ENCODE data around the gene TRDMT1. TPM values are rescaled to one million over a fixed set of nuclear protein-coding genes. Genes with fewer than 3 reads are reported as not detected.

The TRDMT1 gene
- total RNA-seq, 1 donor from 2014 or later: 5.9 TPM

DNA sequence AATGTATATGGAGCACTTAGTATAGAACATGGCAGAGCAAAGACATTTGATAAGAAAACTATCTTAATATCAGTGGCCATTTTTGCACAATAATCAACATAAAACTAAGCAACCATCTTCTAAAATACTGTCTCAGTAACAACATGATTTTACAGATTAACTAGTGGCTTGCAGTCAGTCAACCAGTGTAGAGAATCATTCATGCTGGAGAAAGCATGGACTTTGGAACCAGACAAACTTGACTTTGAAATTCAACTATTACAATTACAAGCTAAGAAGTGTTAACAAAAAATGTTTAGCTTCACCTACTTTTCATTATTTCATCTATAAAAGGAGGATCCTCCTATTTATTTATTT is 99.6 kb downstream of the TRDMT1 start:
- peak; percentile 26 for FAIRE-seq
- no peak overlapping the region for H3K27ac ChIP-seq (ENCODE audit: low read depth, low read length)
- H3K27ac Mint-ChIP-seq (ENCODE audit: unreplicated experiment): no peak overlapping the region

DNA sequence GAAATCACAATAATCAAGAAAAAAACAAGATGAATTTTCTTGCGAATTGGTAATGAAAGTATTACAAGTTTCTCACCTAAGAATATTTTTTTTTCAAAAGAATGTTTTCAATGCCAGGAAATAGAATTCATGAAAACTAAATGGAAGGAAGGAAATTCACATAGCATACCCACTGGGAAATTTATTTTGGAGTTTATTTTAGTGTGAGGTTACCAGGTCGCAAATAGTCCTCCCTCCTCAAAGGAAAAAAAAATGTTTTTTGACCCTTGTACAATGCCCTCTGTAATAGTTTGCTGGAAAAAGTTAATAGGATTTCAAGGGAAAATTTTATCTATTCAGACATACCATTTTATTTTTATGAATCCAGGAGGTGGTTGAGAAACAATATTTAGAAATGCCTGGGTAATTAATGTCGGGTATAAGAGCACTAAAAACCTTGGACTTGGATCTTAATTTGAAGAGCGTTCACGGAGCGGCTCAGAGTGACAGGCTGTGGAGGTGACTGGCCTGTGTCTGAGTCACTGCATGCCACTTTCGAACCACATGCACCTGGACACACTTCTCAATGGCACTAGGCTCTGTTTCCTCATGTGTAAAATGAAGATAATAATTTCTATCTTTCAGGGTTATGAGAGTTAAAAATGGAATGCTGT is 100.1 kb downstream of the TRDMT1 start:
- H4K20me1 ChIP-seq (ENCODE audit: insufficient read depth, low read length): no peaks in the 10 kb centered on the region
- H3K27ac Mint-ChIP-seq (ENCODE audit: unreplicated experiment): peak overlapping the region; percentile 41
- H3K9ac ChIP-seq (ENCODE audit: low read length): no peak overlapping the region
- H2AFZ ChIP-seq (ENCODE audit: low read depth, low read length): no peak overlapping the region
- no peak overlapping the region for H3K27ac ChIP-seq (ENCODE audit: low read depth, low read length)
- no peaks in the 10 kb centered on the region for H3K27me3 Mint-ChIP-seq (ENCODE audit: low read depth, unreplicated experiment)
- H3K79me2 ChIP-seq (ENCODE audit: insufficient read depth, low read length): no peaks in the 10 kb centered on the region
- H3K9me3 ChIP-seq (ENCODE audit: insufficient read depth, low read depth, low read length): no peaks in the 10 kb centered on the region
- H3K27me3 ChIP-seq (ENCODE audit: insufficient read depth, low read length): no peaks in the 10 kb centered on the region
- TF ChIP-seq, protein P1, sequence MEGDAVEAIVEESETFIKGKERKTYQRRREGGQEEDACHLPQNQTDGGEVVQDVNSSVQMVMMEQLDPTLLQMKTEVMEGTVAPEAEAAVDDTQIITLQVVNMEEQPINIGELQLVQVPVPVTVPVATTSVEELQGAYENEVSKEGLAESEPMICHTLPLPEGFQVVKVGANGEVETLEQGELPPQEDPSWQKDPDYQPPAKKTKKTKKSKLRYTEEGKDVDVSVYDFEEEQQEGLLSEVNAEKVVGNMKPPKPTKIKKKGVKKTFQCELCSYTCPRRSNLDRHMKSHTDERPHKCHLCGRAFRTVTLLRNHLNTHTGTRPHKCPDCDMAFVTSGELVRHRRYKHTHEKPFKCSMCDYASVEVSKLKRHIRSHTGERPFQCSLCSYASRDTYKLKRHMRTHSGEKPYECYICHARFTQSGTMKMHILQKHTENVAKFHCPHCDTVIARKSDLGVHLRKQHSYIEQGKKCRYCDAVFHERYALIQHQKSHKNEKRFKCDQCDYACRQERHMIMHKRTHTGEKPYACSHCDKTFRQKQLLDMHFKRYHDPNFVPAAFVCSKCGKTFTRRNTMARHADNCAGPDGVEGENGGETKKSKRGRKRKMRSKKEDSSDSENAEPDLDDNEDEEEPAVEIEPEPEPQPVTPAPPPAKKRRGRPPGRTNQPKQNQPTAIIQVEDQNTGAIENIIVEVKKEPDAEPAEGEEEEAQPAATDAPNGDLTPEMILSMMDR (IDR thresholded peaks at IDR 0.05; ENCODE audit: insufficient read depth, low read depth, low read length): no peak
- TF ChIP-seq EZH2 (IDR thresholded peaks at IDR 0.05; ENCODE audit: insufficient read depth, low read length): no peak
- H3K36me3 Mint-ChIP-seq (ENCODE audit: low read depth, unreplicated experiment): no peaks in the 10 kb centered on the region
- DNase-seq (ENCODE audit: low read depth): no peak
- no peak overlapping the region for H3K4me2 ChIP-seq (ENCODE audit: low read length)
- H3K36me3 ChIP-seq (ENCODE audit: insufficient read depth, low read length): no peaks in the 10 kb centered on the region
- H3K4me1 Mint-ChIP-seq (ENCODE audit: low read depth, unreplicated experiment): peaks cover 14% of the 10 kb centered on the region
- H3K4me3 ChIP-seq (ENCODE audit: insufficient read depth, low read depth, low read length): no peak overlapping the region
- no peak for FAIRE-seq
- H3K4me3 Mint-ChIP-seq (ENCODE audit: unreplicated experiment): no peak overlapping the region
- H3K4me1 ChIP-seq (ENCODE audit: insufficient read depth, low read length): no peaks in the 10 kb centered on the region
- H3K9me3 Mint-ChIP-seq (ENCODE audit: unreplicated experiment): no peaks in the 10 kb centered on the region

More for the DNA sequence above, 99.6 kb downstream of the TRDMT1 start:
- H3K36me3 ChIP-seq (ENCODE audit: insufficient read depth, low read length): no peaks in the 10 kb centered on the region
- H2AFZ ChIP-seq (ENCODE audit: low read depth, low read length): no peak overlapping the region
- H4K20me1 ChIP-seq (ENCODE audit: insufficient read depth, low read length): no peaks in the 10 kb centered on the region
- no peak overlapping the region for H3K4me3 ChIP-seq (ENCODE audit: insufficient read depth, low read depth, low read length)
- H3K4me1 Mint-ChIP-seq (ENCODE audit: low read depth, unreplicated experiment): peaks cover 14% of the 10 kb centered on the region
- H3K27me3 Mint-ChIP-seq (ENCODE audit: low read depth, unreplicated experiment): no peaks in the 10 kb centered on the region
- no peaks in the 10 kb centered on the region for H3K79me2 ChIP-seq (ENCODE audit: insufficient read depth, low read length)
- no peaks in the 10 kb centered on the region for H3K9me3 ChIP-seq (ENCODE audit: insufficient read depth, low read depth, low read length)
- no peaks in the 10 kb centered on the region for H3K9me3 Mint-ChIP-seq (ENCODE audit: unreplicated experiment)
- no peaks in the 10 kb centered on the region for H3K27me3 ChIP-seq (ENCODE audit: insufficient read depth, low read length)
- no peak for DNase-seq (ENCODE audit: low read depth)
- H3K36me3 Mint-ChIP-seq (ENCODE audit: low read depth, unreplicated experiment): no peaks in the 10 kb centered on the region
- H3K4me1 ChIP-seq (ENCODE audit: insufficient read depth, low read length): no peaks in the 10 kb centered on the region
- TF ChIP-seq EZH2 (IDR thresholded peaks at IDR 0.05; ENCODE audit: insufficient read depth, low read length): no peak
- TF ChIP-seq, protein P1 (IDR thresholded peaks at IDR 0.05; ENCODE audit: insufficient read depth, low read depth, low read length): no peak
- H3K4me2 ChIP-seq (ENCODE audit: low read length): no peak overlapping the region
- H3K4me3 Mint-ChIP-seq (ENCODE audit: unreplicated experiment): no peak overlapping the region
- no peak overlapping the region for H3K9ac ChIP-seq (ENCODE audit: low read length)

DNA sequence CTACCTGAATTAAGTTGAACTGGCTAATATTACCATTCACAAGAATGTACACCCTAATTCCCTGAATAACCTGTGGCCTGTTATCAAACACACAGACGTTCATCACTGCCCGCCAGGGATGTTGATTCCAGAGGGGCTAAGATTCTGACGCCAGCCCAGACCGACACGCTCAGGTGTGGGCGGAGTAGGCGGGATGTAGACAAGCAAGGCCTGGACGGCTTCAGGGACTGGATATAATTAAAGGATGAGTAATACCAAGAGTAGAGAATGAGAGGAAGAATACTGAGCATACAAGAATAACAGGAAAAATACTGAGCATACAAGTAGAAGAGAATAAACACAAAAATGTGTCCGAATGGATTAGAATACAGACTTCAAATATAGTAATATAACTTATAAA is 100.9 kb downstream of the TRDMT1 start:
- Mint-ChIP-seq H3K36me3 (ENCODE audit: low read depth, unreplicated experiment) (no peaks in the 10 kb centered on the region), H3K4me1 (ENCODE audit: low read depth, unreplicated experiment) (peaks cover 14% of the 10 kb centered on the region), H3K9me3 (ENCODE audit: unreplicated experiment) (peaks cover 1% of the 10 kb centered on the region), H3K27me3 (ENCODE audit: low read depth, unreplicated experiment) (no peaks in the 10 kb centered on the region), H3K4me3 (ENCODE audit: unreplicated experiment) (no peak overlapping the region), H3K27ac (ENCODE audit: unreplicated experiment) (peak overlapping the region; percentile 79)
- Histone ChIP-seq H3K9ac (ENCODE audit: low read length) (no peak overlapping the region), H3K4me1 (ENCODE audit: insufficient read depth, low read length) (no peaks in the 10 kb centered on the region), H3K4me2 (ENCODE audit: low read length) (no peak overlapping the region), H2AFZ (ENCODE audit: low read depth, low read length) (no peak overlapping the region), H3K27ac (ENCODE audit: low read depth, low read length) (no peak overlapping the region), H3K79me2 (ENCODE audit: insufficient read depth, low read length) (no peaks in the 10 kb centered on the region), H3K4me3 (ENCODE audit: insufficient read depth, low read depth, low read length) (no peak overlapping the region), H3K36me3 (ENCODE audit: insufficient read depth, low read length) (no peaks in the 10 kb centered on the region), H3K9me3 (ENCODE audit: insufficient read depth, low read depth, low read length) (no peaks in the 10 kb centered on the region), H3K27me3 (ENCODE audit: insufficient read depth, low read length) (no peaks in the 10 kb centered on the region), H4K20me1 (ENCODE audit: insufficient read depth, low read length) (no peaks in the 10 kb centered on the region)
- no peak for DNase-seq (ENCODE audit: low read depth)
- TF ChIP-seq, protein P1 (IDR thresholded peaks at IDR 0.05; ENCODE audit: insufficient read depth, low read depth, low read length): no peak
- TF ChIP-seq EZH2 (IDR thresholded peaks at IDR 0.05; ENCODE audit: insufficient read depth, low read length): no peak
- no peak for FAIRE-seq
